IMR-90 (cell line): Measurements from ENCODE around the gene FANCD2OS. TPM values are rescaled to one million over a fixed set of nuclear protein-coding genes. Genes with fewer than 3 reads are reported as not detected.

Source experiments
- ATAC-seq: fragments of 200-7000 bp; cut with Tn5 transposase; 2 replicates; pipeline ENCODE4 v1.9.1; 2020; ENCODE audit warnings: low read depth, mild to moderate bottlenecking, moderate library complexity
- BruUV-seq: library from RNA; stranded (reverse); fragments of 400-500 nt; replicated peaks from 2 replicates; lab custom pipeline; 2021; lab: Mats Ljungman, UMichigan
- CTCF ChIA-PET: fragments of 300-600 bp; formaldehyde crosslinking; extraction: SDS; loops from one replicate; lab custom pipeline; 2021; ENCODE audit warnings: antibody characterized with exemption; lab: Yijun Ruan, JAX
- POLR2A ChIA-PET: fragments of 300-600 bp; sonication (Branson Sonifier 250); formaldehyde crosslinking; loops from one replicate; lab custom pipeline; 2022; ENCODE audit warnings: antibody characterized with exemption; ENCODE audit not compliant: unreplicated experiment; lab: Charles Lee
- DNase-seq: peaks from one replicate; pipeline ENCODE4 v3.0.0; 2013
- H2AFZ ChIP-seq: replicated peaks from 2 replicates; pipeline ENCODE3; 2013; ENCODE audit warnings: low read length, mild to moderate bottlenecking; ENCODE audit not compliant: poor library complexity
- H2AK5ac ChIP-seq: 2 replicates; pipeline ENCODE4 v1.6.1; 2013; ENCODE audit warnings: low read depth, low read length, inconsistent platforms
- H2AK9ac ChIP-seq: replicated peaks from 2 replicates; pipeline ENCODE3; 2013; ENCODE audit warnings: mild to moderate bottlenecking, low read depth, low read length, moderate library complexity; ENCODE audit not compliant: poor library complexity
- H2BK120ac ChIP-seq: 2 replicates; pipeline ENCODE4 v1.6.1; 2013; ENCODE audit warnings: low read depth, low read length, inconsistent platforms
- H2BK15ac ChIP-seq: 3 replicates; pipeline ENCODE4 v1.6.1; 2013; ENCODE audit warnings: low read depth, low read length, inconsistent platforms
- H2BK20ac ChIP-seq: 2 replicates; pipeline ENCODE4 v1.6.1; 2013; ENCODE audit warnings: low read depth, mild to moderate bottlenecking, inconsistent platforms, low read length, moderate library complexity
- H2BK5ac ChIP-seq: 2 replicates; pipeline ENCODE4 v1.6.1; 2013; ENCODE audit warnings: mild to moderate bottlenecking, low read depth, low read length, inconsistent platforms; ENCODE audit not compliant: poor library complexity, severe bottlenecking
- H3K14ac ChIP-seq: replicated peaks from 2 replicates; pipeline ENCODE4 v1.6.1; 2013; ENCODE audit warnings: low read depth, low read length, inconsistent platforms
- H3K18ac ChIP-seq: 2 replicates; pipeline ENCODE4 v1.6.1; 2013; ENCODE audit warnings: low read depth, low read length, control low read depth
- H3K23ac ChIP-seq: 2 replicates; pipeline ENCODE4 v1.6.1; 2013; ENCODE audit warnings: low read depth, low read length, inconsistent platforms
- H3K27ac ChIP-seq: 2 replicates; pipeline ENCODE4 v1.5.1; 2013; ENCODE audit warnings: mild to moderate bottlenecking, control low read depth, low read length; ENCODE audit not compliant: insufficient read depth
- H3K27me3 ChIP-seq: 2 replicates; pipeline ENCODE4 v1.6.1; 2013; ENCODE audit warnings: low read length; ENCODE audit not compliant: control insufficient read depth, insufficient read depth
- H3K36me3 ChIP-seq: 2 replicates; pipeline ENCODE4 v1.6.1; 2013; ENCODE audit warnings: low read length, mixed read lengths; ENCODE audit not compliant: control insufficient read depth, insufficient read depth
- H3K4ac ChIP-seq: 2 replicates; pipeline ENCODE4 v1.6.1; 2013; ENCODE audit warnings: low read depth, low read length, inconsistent platforms
- H3K4me1 ChIP-seq: 2 replicates; pipeline ENCODE4 v1.6.1; 2013; ENCODE audit warnings: low read length, mixed read lengths; ENCODE audit not compliant: control insufficient read depth, insufficient read depth
- H3K4me2 ChIP-seq: 2 replicates; pipeline ENCODE4 v1.6.1; 2013; ENCODE audit warnings: low read depth, mild to moderate bottlenecking, control low read depth, low read length, moderate library complexity
- H3K4me3 ChIP-seq: 2 replicates; pipeline ENCODE4 v1.5.1; 2013; ENCODE audit warnings: low read depth, mild to moderate bottlenecking, control low read depth, low read length, moderate library complexity; ENCODE audit not compliant: insufficient read depth
- H3K56ac ChIP-seq: 2 replicates; pipeline ENCODE4 v1.6.1; 2013; ENCODE audit warnings: low read length, inconsistent platforms; ENCODE audit not compliant: insufficient read depth; ENCODE audit errors: extremely low read depth
- H3K79me1 ChIP-seq, 2 experiments: 2 replicates each; pipeline ENCODE4 v1.6.1; 2013; ENCODE audit warnings: low read length in 2 of 2, inconsistent platforms in 1 of 2, low read depth in 1 of 2
- H3K9ac ChIP-seq: 2 replicates; pipeline ENCODE4 v1.6.1; 2013; ENCODE audit warnings: low read depth, low read length, control low read depth
- H3K9me1 ChIP-seq: 2 replicates; pipeline ENCODE4 v1.6.1; 2013; ENCODE audit warnings: low read length, inconsistent platforms; ENCODE audit not compliant: insufficient read depth
- H3K9me3 ChIP-seq: 2 replicates; pipeline ENCODE4 v1.6.1; 2013; ENCODE audit warnings: low read length; ENCODE audit not compliant: control insufficient read depth, insufficient read depth
- H4K20me1 ChIP-seq: 2 replicates; pipeline ENCODE4 v1.6.1; 2013; ENCODE audit warnings: low read length, inconsistent platforms; ENCODE audit not compliant: insufficient read depth
- H4K5ac ChIP-seq: 2 replicates; pipeline ENCODE4 v1.6.1; 2013; ENCODE audit warnings: mild to moderate bottlenecking, low read depth, low read length, control low read depth
- H4K8ac ChIP-seq, 2 experiments: 2 replicates each; pipeline ENCODE4 v1.6.1; 2013; ENCODE audit warnings: low read depth in 2 of 2, low read length in 2 of 2, control low read depth in 1 of 2, inconsistent platforms in 1 of 2
- H4K91ac ChIP-seq: 2 replicates; pipeline ENCODE4 v1.6.1; 2013; ENCODE audit warnings: low read depth, low read length, inconsistent platforms; ENCODE audit not compliant: insufficient read depth
- BHLHE40 ChIP-seq: fragments of 150-350 bp; IDR thresholded peaks from 2 replicates; pipeline ENCODE4 v1.6.1; 2016; ENCODE audit warnings: mild to moderate bottlenecking, low read depth, low read length
- CEBPB ChIP-seq: IDR thresholded peaks from 2 replicates; pipeline ENCODE4 v1.6.1; 2012; ENCODE audit warnings: low read depth, low read length, improper control_type of control experiment
- ELK1 ChIP-seq: fragments of 150-350 bp; IDR thresholded peaks from 2 replicates; pipeline ENCODE4 v1.6.1; 2016; ENCODE audit warnings: low read depth, mild to moderate bottlenecking, low read length, moderate library complexity, borderline replicate concordance
- FOS ChIP-seq: fragments of 150-350 bp; IDR thresholded peaks from 2 replicates; pipeline ENCODE4 v1.6.1; 2016; ENCODE audit warnings: low read depth, low read length
- MAFK ChIP-seq: IDR thresholded peaks from 2 replicates; pipeline ENCODE4 v1.6.1; 2012; ENCODE audit warnings: low read depth, low read length, improper control_type of control experiment
- MXI1 ChIP-seq: IDR thresholded peaks from 2 replicates; pipeline ENCODE4 v1.6.1; 2012; ENCODE audit warnings: low read depth, mild to moderate bottlenecking, low read length, moderate library complexity, borderline replicate concordance
- NFE2L2 ChIP-seq: fragments of 150-350 bp; IDR thresholded peaks from 2 replicates; pipeline ENCODE4 v1.6.1; 2016; ENCODE audit warnings: low read depth, mild to moderate bottlenecking, low read length
- POLR2A ChIP-seq: IDR thresholded peaks from 2 replicates; pipeline ENCODE4 v1.6.1; 2012; ENCODE audit warnings: mild to moderate bottlenecking, low read depth, low read length
- RAD21 ChIP-seq: IDR thresholded peaks from 2 replicates; pipeline ENCODE4 v1.6.1; 2012; ENCODE audit warnings: low read length, improper control_type of control experiment
- RCOR1 ChIP-seq: IDR thresholded peaks from 2 replicates; pipeline ENCODE4 v1.6.1; 2012; ENCODE audit warnings: mild to moderate bottlenecking, low read length, improper control_type of control experiment; ENCODE audit not compliant: insufficient replicate concordance
- RFX5 ChIP-seq: IDR thresholded peaks from 2 replicates; pipeline ENCODE4 v1.8.0; 2012; ENCODE audit warnings: low read depth, mild to moderate bottlenecking, low read length, moderate library complexity
- USF2 ChIP-seq: fragments of 150-350 bp; IDR thresholded peaks from 2 replicates; pipeline ENCODE4 v1.6.1; 2017; ENCODE audit warnings: mild to moderate bottlenecking, antibody characterized with exemption, low read length, low read depth
- WGBS, 2 experiments: methylation state at CpG; one replicate each; pipeline versions ENCODE4 v1.1.5 to v1.1.7; 2013; ENCODE audit warnings: missing lambda C conversion rate in 2 of 2; ENCODE audit not compliant: insufficient read length in 1 of 2; ENCODE audit errors: extremely low coverage in 2 of 2; 5-methylcytosine and 5-hydroxymethylcytosine counted together
- dilution Hi-C: fragments of 300-500 bp; cut with HindIII; formaldehyde crosslinking; loops from one replicate; pipeline ENCODE4 v1.14.3; 2018; ENCODE audit warnings: low sequenced_read_pairs; ENCODE audit not compliant: unreplicated experiment
- in situ Hi-C: fragments of 300-500 bp; cut with MboI; formaldehyde crosslinking; loops from 3 replicates; pipeline ENCODE4 v1.14.3; 2019; ENCODE audit warnings: low sequenced_read_pairs, inconsistent platforms, mixed read lengths
- intact Hi-C: fragments of 100-400 bp; cut with micrococcal nuclease; formaldehyde crosslinking; loops from 2 replicates; pipeline ENCODE4 v1.10.0; 2022
- polyA plus RNA-seq, 3 experiments: library from polyadenylated mRNA; depleted of rRNA; stranded (reverse); fragments of >200 nt; gene quantifications; 2 replicates each; pipeline ENCODE4 v1.2.3, GENCODE V29; 2012; ENCODE audit warnings: low replicate concordance in 1 of 3
- total RNA-seq: library from RNA; depleted of rRNA; stranded (reverse); fragments of >200 nt; gene quantifications from 2 replicates; pipeline ENCODE4 v1.2.3, GENCODE V29; 2012
- TF ChIP-seq, protein P1 (sequence below): conservative IDR thresholded peaks from 2 replicates; pipeline ENCODE4 v1.5.1; 2012; ENCODE audit warnings: mild to moderate bottlenecking, low read depth, low read length, improper control_type of control experiment

The FANCD2OS gene
- total and polyA plus RNA-seq, 2 of the 4 experiments (the other 2 are of a cell fraction): not detected

GRCh38 chr3:10137178-10137577 lies 29.1 kb upstream of the FANCD2OS start:
- no TSS peak for BruUV-seq
- Histone ChIP-seq H3K27ac (no peak overlapping the region), H3K36me3 (no peaks in the 10 kb centered on the region), H3K9me3 (no peaks in the 10 kb centered on the region), H3K27me3 (no peaks in the 10 kb centered on the region), H2BK5ac (no peak overlapping the region), H3K4me2 (no peak overlapping the region), H3K18ac (no peak overlapping the region), H3K4ac (no peak overlapping the region), H2AK9ac (no peak overlapping the region), H3K9ac (no peak overlapping the region), H2AK5ac (no peak overlapping the region), H2AFZ (no peak overlapping the region), H3K14ac (no peak overlapping the region), H2BK15ac (no peak overlapping the region), H3K9me1 (no peaks in the 10 kb centered on the region), H2BK120ac (no peak overlapping the region), H4K8ac (no peak overlapping the region), H2BK20ac (no peak overlapping the region), H3K4me3 (no peak overlapping the region), H3K79me1 (peaks cover 0 to 3% of the 10 kb centered on the region in 2 experiments; a peak in 1 of 4 replicates), H3K56ac (no peak overlapping the region), H4K5ac (no peak overlapping the region), H3K23ac (no peak overlapping the region), H3K4me1 (no peaks in the 10 kb centered on the region), H4K20me1 (no peaks in the 10 kb centered on the region), H4K91ac (no peak overlapping the region)
- in situ Hi-C loops: no loop called here
- intact Hi-C loops: no loop called here
- dilution Hi-C loops: no loop called here
- CTCF ChIA-PET: no interaction called here
- DNase-seq (no peak), ATAC-seq (no peak)
- POLR2A ChIA-PET: no interaction called here
- no CpG with 5 or more reads among the region's 4 CpGs for WGBS, 2 experiments
- TF ChIP-seq RCOR1 (no peak), FOS (no peak), BHLHE40 (no peak), CEBPB (no peak), MXI1 (no peak), USF2 (no peak), RFX5 (no peak), RAD21 (no peak), MAFK (no peak), ELK1 (no peak), NFE2L2 (no peak), POLR2A (no peak)
- TF ChIP-seq, protein P1, sequence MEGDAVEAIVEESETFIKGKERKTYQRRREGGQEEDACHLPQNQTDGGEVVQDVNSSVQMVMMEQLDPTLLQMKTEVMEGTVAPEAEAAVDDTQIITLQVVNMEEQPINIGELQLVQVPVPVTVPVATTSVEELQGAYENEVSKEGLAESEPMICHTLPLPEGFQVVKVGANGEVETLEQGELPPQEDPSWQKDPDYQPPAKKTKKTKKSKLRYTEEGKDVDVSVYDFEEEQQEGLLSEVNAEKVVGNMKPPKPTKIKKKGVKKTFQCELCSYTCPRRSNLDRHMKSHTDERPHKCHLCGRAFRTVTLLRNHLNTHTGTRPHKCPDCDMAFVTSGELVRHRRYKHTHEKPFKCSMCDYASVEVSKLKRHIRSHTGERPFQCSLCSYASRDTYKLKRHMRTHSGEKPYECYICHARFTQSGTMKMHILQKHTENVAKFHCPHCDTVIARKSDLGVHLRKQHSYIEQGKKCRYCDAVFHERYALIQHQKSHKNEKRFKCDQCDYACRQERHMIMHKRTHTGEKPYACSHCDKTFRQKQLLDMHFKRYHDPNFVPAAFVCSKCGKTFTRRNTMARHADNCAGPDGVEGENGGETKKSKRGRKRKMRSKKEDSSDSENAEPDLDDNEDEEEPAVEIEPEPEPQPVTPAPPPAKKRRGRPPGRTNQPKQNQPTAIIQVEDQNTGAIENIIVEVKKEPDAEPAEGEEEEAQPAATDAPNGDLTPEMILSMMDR: no peak
